ENCODE results near the gene GYG2.

DNA sequence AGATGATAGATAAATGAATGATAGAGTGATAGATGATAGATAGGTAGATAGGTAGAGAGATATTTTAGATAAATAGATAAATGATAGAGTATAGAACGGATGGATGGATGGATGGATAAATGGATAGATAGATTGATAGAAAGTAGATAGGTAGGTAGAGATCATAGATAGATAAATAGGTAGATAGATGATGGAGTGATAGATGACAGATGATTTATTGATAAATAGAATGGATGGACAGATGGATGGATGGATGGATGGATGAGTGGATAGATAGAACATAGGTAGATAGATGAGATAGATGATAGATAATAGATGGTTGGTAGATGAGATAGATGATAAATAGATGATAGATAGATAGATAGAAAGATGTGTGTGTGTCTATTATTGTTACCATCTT is 50.9 kb downstream of the GYG2 start:
- TF ChIP-seq, protein P1, sequence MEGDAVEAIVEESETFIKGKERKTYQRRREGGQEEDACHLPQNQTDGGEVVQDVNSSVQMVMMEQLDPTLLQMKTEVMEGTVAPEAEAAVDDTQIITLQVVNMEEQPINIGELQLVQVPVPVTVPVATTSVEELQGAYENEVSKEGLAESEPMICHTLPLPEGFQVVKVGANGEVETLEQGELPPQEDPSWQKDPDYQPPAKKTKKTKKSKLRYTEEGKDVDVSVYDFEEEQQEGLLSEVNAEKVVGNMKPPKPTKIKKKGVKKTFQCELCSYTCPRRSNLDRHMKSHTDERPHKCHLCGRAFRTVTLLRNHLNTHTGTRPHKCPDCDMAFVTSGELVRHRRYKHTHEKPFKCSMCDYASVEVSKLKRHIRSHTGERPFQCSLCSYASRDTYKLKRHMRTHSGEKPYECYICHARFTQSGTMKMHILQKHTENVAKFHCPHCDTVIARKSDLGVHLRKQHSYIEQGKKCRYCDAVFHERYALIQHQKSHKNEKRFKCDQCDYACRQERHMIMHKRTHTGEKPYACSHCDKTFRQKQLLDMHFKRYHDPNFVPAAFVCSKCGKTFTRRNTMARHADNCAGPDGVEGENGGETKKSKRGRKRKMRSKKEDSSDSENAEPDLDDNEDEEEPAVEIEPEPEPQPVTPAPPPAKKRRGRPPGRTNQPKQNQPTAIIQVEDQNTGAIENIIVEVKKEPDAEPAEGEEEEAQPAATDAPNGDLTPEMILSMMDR (conservative IDR thresholded peaks at IDR 0.05), result no peak
- no peak for TF ChIP-seq ZFX (IDR thresholded peaks at IDR 0.05)

Measured in C4-2B (cell line).